ENCODE measurements around the gene MAP3K20.
A peak's percentile ranks its signal among the peaks of the same experiment; 100 is the strongest.

MAP3K20 gene

GRCh38 chr2:173218326-173219056 lies 142.8 kb downstream of the MAP3K20 start:
- DNase-seq (ENCODE audit: insufficient read length) = no peak
- no peak for TF ChIP-seq POLR2A (IDR thresholded peaks at IDR 0.05; ENCODE audit: low read depth, low read length)
- TF ChIP-seq TAF1 (IDR thresholded peaks at IDR 0.05; ENCODE audit: borderline replicate concordance, low read depth, low read length) = no peak
- TF ChIP-seq POLR2AphosphoS5 (IDR thresholded peaks at IDR 0.05; ENCODE audit: low read depth, low read length) = no peak
- FAIRE-seq = peak; percentile 46

- DNase-seq (ENCODE audit: insufficient read length) = no peak
- TF ChIP-seq TAF1 (IDR thresholded peaks at IDR 0.05; ENCODE audit: borderline replicate concordance, low read depth, low read length) = no peak
- TF ChIP-seq POLR2AphosphoS5 (IDR thresholded peaks at IDR 0.05; ENCODE audit: low read depth, low read length) = no peak
- TF ChIP-seq POLR2A (IDR thresholded peaks at IDR 0.05; ENCODE audit: low read depth, low read length) = no peak
- FAIRE-seq = no peak
These were observed 145.6 kb downstream of the MAP3K20 start for GRCh38 chr2:173221132-173221695.

- no peak for FAIRE-seq
- TF ChIP-seq TAF1 (IDR thresholded peaks at IDR 0.05; ENCODE audit: borderline replicate concordance, low read depth, low read length) (no peak), POLR2AphosphoS5 (IDR thresholded peaks at IDR 0.05; ENCODE audit: low read depth, low read length) (no peak), POLR2A (IDR thresholded peaks at IDR 0.05; ENCODE audit: low read depth, low read length) (no peak)
- DNase-seq (ENCODE audit: insufficient read length) = no peak
These were observed 146.4 kb downstream of the MAP3K20 start for GRCh38 chr2:173221937-173222594.

GRCh38 chr2:173223871-173224270 lies 148.2 kb downstream of the MAP3K20 start:
- FAIRE-seq (no peak), DNase-seq (ENCODE audit: insufficient read length) (no peak)

GRCh38 chr2:173226899-173227698 lies 151.5 kb downstream of the MAP3K20 start:
- TF ChIP-seq POLR2A (IDR thresholded peaks at IDR 0.05; ENCODE audit: low read depth, low read length) (no peak), TAF1 (IDR thresholded peaks at IDR 0.05; ENCODE audit: borderline replicate concordance, low read depth, low read length) (no peak), POLR2AphosphoS5 (IDR thresholded peaks at IDR 0.05; ENCODE audit: low read depth, low read length) (no peak)
- DNase-seq (ENCODE audit: insufficient read length) (no peak), FAIRE-seq (no peak)

More at GRCh38 chr2:173223871-173224270, 148.2 kb downstream of the MAP3K20 start:
- no peak for TF ChIP-seq POLR2A (IDR thresholded peaks at IDR 0.05; ENCODE audit: low read depth, low read length)
- no peak for TF ChIP-seq POLR2AphosphoS5 (IDR thresholded peaks at IDR 0.05; ENCODE audit: low read depth, low read length)
- no peak for TF ChIP-seq TAF1 (IDR thresholded peaks at IDR 0.05; ENCODE audit: borderline replicate concordance, low read depth, low read length)

GRCh38 chr2:173229086-173229485 lies 153.4 kb downstream of the MAP3K20 start:
- DNase-seq (ENCODE audit: insufficient read length) (no peak), FAIRE-seq (no peak)
- no peak for TF ChIP-seq POLR2AphosphoS5 (IDR thresholded peaks at IDR 0.05; ENCODE audit: low read depth, low read length)
- no peak for TF ChIP-seq TAF1 (IDR thresholded peaks at IDR 0.05; ENCODE audit: borderline replicate concordance, low read depth, low read length)
- TF ChIP-seq POLR2A (IDR thresholded peaks at IDR 0.05; ENCODE audit: low read depth, low read length) = no peak

GRCh38 chr2:173230181-173230580 lies 154.5 kb downstream of the MAP3K20 start:
- no peak for FAIRE-seq
- TF ChIP-seq POLR2AphosphoS5 (IDR thresholded peaks at IDR 0.05; ENCODE audit: low read depth, low read length) = no peak
- TF ChIP-seq POLR2A (IDR thresholded peaks at IDR 0.05; ENCODE audit: low read depth, low read length) = no peak
- no peak for TF ChIP-seq TAF1 (IDR thresholded peaks at IDR 0.05; ENCODE audit: borderline replicate concordance, low read depth, low read length)
- no peak for DNase-seq (ENCODE audit: insufficient read length)

GRCh38 chr2:173231042-173231441 lies 155.4 kb downstream of the MAP3K20 start:
- no peak for FAIRE-seq

GRCh38 chr2:173231465-173231864 lies 155.8 kb downstream of the MAP3K20 start:
- TF ChIP-seq POLR2AphosphoS5 (IDR thresholded peaks at IDR 0.05; ENCODE audit: low read depth, low read length) = no peak
- TF ChIP-seq TAF1 (IDR thresholded peaks at IDR 0.05; ENCODE audit: borderline replicate concordance, low read depth, low read length) = no peak
- TF ChIP-seq POLR2A (IDR thresholded peaks at IDR 0.05; ENCODE audit: low read depth, low read length) = no peak
- DNase-seq (ENCODE audit: insufficient read length) = no peak
- no peak for FAIRE-seq

More at GRCh38 chr2:173231042-173231441, 155.4 kb downstream of the MAP3K20 start:
- TF ChIP-seq POLR2AphosphoS5 (IDR thresholded peaks at IDR 0.05; ENCODE audit: low read depth, low read length) = no peak
- TF ChIP-seq TAF1 (IDR thresholded peaks at IDR 0.05; ENCODE audit: borderline replicate concordance, low read depth, low read length) = no peak
- TF ChIP-seq POLR2A (IDR thresholded peaks at IDR 0.05; ENCODE audit: low read depth, low read length) = no peak
- DNase-seq (ENCODE audit: insufficient read length) = no peak

- DNase-seq (ENCODE audit: insufficient read length) (no peak), FAIRE-seq (no peak)
- TF ChIP-seq POLR2AphosphoS5 (IDR thresholded peaks at IDR 0.05; ENCODE audit: low read depth, low read length) = no peak
- no peak for TF ChIP-seq POLR2A (IDR thresholded peaks at IDR 0.05; ENCODE audit: low read depth, low read length)
- TF ChIP-seq TAF1 (IDR thresholded peaks at IDR 0.05; ENCODE audit: borderline replicate concordance, low read depth, low read length) = no peak
These were observed 157.5 kb downstream of the MAP3K20 start for GRCh38 chr2:173232956-173233744.
